Stimulated activated memory B cell treated with anti-CD40 and anti-IgM and Interleukin-4, amounts not matched to agents 10 μg/mL and 1 μg/mL and 100 μg/mL, for 72 hours (primary cell): ENCODE data around the gene MACROD2.

Experiments
- ATAC-seq: fragments of 150-1000 bp; cut with Tn5 transposase; 2 replicates; pipeline ENCODE4 v1.10.0; 2021
- H3K27ac Mint-ChIP-seq: one replicate; pipeline ENCODE4 v1.8.0; 2022; ENCODE audit warnings: mild to moderate bottlenecking, mixed read lengths
- H3K27me3 Mint-ChIP-seq: one replicate; pipeline ENCODE4 v1.8.0; 2022; ENCODE audit warnings: mixed read lengths
- H3K36me3 Mint-ChIP-seq: one replicate; pipeline ENCODE4 v1.8.0; 2022; ENCODE audit warnings: mixed read lengths
- H3K4me1 Mint-ChIP-seq: one replicate; pipeline ENCODE4 v1.8.0; 2022; ENCODE audit warnings: mixed read lengths
- H3K4me3 Mint-ChIP-seq: one replicate; pipeline ENCODE4 v1.8.0; 2022; ENCODE audit warnings: mild to moderate bottlenecking, moderate library complexity, mixed read lengths
- H3K9me3 Mint-ChIP-seq: one replicate; pipeline ENCODE4 v1.8.0; 2022; ENCODE audit warnings: mixed read lengths

The MACROD2 gene

GRCh38 chr20:14937846-14938245 lies 942.5 kb downstream of the MACROD2 start:
- H3K27ac Mint-ChIP-seq, result no peak overlapping the region
- H3K9me3 Mint-ChIP-seq, result peaks cover 19% of the 10 kb centered on the region
- no peak for ATAC-seq
- no peaks in the 10 kb centered on the region for H3K27me3 Mint-ChIP-seq
- no peak overlapping the region for H3K4me3 Mint-ChIP-seq
- H3K4me1 Mint-ChIP-seq, result no peaks in the 10 kb centered on the region
- H3K36me3 Mint-ChIP-seq, result no peaks in the 10 kb centered on the region

DNA sequence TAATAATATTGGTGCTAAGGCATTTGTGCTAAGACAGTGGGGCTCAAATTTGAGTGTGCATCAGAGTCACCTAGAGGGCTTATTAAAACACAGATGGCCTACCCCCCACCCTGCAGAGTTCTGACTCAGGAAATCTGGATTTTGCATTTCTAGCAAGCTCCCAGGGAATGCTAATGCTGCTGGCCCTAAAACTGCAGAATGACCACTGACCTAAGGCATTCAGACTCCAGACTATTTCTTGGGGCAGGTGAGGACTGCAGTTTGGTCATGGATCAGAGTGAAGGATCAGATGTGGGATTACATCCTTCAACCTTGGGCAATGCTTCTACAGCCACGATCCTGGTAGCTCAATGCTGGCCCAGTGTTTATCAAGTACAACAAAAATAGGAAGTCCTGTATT lies 952.2 kb downstream of the MACROD2 start:
- no peaks in the 10 kb centered on the region for H3K36me3 Mint-ChIP-seq
- ATAC-seq, result no peak
- H3K27me3 Mint-ChIP-seq, result no peaks in the 10 kb centered on the region
- no peak overlapping the region for H3K27ac Mint-ChIP-seq
- H3K4me3 Mint-ChIP-seq, result no peak overlapping the region
- H3K9me3 Mint-ChIP-seq, result no peaks in the 10 kb centered on the region
- H3K4me1 Mint-ChIP-seq, result no peaks in the 10 kb centered on the region

- Mint-ChIP-seq H3K4me1 (no peaks in the 10 kb centered on the region), H3K27me3 (no peaks in the 10 kb centered on the region), H3K36me3 (no peaks in the 10 kb centered on the region), H3K27ac (no peak overlapping the region), H3K9me3 (no peaks in the 10 kb centered on the region), H3K4me3 (no peak overlapping the region)
- ATAC-seq, result no peak
Observed at GRCh38 chr20:14947946-14948345, 952.6 kb downstream of the MACROD2 start.

DNA sequence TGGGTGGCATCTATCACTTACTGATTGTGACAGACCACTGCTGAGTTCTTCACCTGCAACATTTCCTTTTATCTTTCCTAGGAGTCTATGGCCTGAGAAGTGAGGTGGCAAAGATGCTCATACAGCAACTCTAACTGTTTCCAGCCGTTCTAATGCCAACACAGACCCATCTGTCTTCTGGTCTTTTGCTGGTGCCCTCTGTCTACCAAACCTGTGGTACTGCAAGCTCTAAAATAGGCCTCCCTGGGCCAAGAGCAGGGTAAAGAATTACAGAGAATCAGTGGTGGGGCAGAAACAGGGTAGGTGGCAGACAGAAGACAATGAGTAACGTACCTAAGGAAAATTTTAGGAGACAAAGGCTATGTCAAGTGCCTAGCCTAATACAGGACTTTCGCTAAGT lies 953.1 kb downstream of the MACROD2 start:
- no peak for ATAC-seq
- no peaks in the 10 kb centered on the region for H3K9me3 Mint-ChIP-seq
- no peaks in the 10 kb centered on the region for H3K36me3 Mint-ChIP-seq
- no peak overlapping the region for H3K27ac Mint-ChIP-seq
- no peak overlapping the region for H3K4me3 Mint-ChIP-seq
- H3K27me3 Mint-ChIP-seq, result no peaks in the 10 kb centered on the region
- no peaks in the 10 kb centered on the region for H3K4me1 Mint-ChIP-seq

DNA sequence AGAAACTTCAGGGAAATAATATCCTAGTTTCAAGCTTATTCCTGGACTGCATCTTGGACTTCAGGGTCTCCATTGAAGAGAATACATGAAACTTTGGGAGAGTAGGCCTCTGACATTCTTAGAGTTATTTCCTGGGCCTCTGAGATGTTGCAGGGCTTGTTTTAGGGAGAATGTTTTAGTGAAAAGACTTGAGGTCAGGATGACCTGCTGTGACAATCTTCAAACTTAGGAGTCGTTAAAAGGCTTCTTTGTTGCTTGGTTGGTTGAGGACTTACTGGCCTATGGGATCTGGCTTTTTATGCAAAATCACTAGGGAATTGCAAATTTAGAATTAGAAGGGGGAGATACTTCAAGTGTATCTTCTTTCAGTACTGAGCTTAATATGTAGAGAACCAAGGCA lies 955.3 kb downstream of the MACROD2 start:
- no peaks in the 10 kb centered on the region for H3K9me3 Mint-ChIP-seq
- H3K36me3 Mint-ChIP-seq, result no peaks in the 10 kb centered on the region
- no peak for ATAC-seq
- no peaks in the 10 kb centered on the region for H3K4me1 Mint-ChIP-seq
- H3K4me3 Mint-ChIP-seq, result no peak overlapping the region
- no peak overlapping the region for H3K27ac Mint-ChIP-seq
- H3K27me3 Mint-ChIP-seq, result no peaks in the 10 kb centered on the region

- no peaks in the 10 kb centered on the region for H3K27me3 Mint-ChIP-seq
- H3K4me1 Mint-ChIP-seq, result no peaks in the 10 kb centered on the region
- no peaks in the 10 kb centered on the region for H3K36me3 Mint-ChIP-seq
- ATAC-seq, result no peak
- H3K27ac Mint-ChIP-seq, result no peak overlapping the region
- H3K4me3 Mint-ChIP-seq, result no peak overlapping the region
- no peaks in the 10 kb centered on the region for H3K9me3 Mint-ChIP-seq
Observed at GRCh38 chr20:14951105-14951504, 955.8 kb downstream of the MACROD2 start.

DNA sequence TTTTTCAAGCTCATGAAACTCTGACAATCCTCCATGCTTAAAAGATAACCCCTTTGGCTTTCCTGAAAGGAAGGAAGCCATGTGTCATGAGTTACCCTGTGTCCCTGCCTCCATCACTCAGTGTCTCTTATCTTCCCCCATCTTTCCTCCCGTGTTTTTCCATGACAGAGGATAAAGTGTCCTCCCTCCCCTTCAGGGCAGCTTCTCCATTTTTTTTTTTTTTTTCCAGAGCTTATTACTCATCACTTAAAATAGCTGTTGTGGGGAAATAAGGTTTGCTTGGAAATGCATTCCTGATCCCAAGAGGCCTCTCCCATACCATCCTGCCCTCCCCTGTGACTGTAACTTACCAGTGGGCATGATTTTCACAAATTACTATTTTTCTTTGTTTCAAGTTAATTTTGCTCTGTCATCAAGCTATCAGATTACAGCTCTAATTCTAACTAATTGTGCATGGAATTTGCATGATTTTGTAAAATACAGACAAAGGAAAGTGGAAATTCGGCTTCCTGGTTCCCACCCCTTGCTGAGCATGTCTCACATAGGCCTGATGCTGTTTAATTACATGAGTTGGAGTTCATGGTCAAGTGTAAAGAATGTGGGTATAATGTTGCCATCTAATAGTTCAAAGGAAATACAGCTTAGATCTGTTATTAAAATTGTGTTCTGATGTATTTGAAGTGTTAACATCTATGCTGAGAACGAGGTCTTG lies 956.5 kb downstream of the MACROD2 start:
- Mint-ChIP-seq H3K9me3 (no peaks in the 10 kb centered on the region), H3K4me1 (no peaks in the 10 kb centered on the region), H3K27ac (no peak overlapping the region), H3K4me3 (no peak overlapping the region), H3K36me3 (no peaks in the 10 kb centered on the region), H3K27me3 (no peaks in the 10 kb centered on the region)
- no peak for ATAC-seq

GRCh38 chr20:14953736-14954135 lies 958.4 kb downstream of the MACROD2 start:
- no peaks in the 10 kb centered on the region for H3K4me1 Mint-ChIP-seq
- H3K9me3 Mint-ChIP-seq, result no peaks in the 10 kb centered on the region
- H3K36me3 Mint-ChIP-seq, result no peaks in the 10 kb centered on the region
- no peak overlapping the region for H3K27ac Mint-ChIP-seq
- no peak for ATAC-seq
- no peaks in the 10 kb centered on the region for H3K27me3 Mint-ChIP-seq
- no peak overlapping the region for H3K4me3 Mint-ChIP-seq

DNA sequence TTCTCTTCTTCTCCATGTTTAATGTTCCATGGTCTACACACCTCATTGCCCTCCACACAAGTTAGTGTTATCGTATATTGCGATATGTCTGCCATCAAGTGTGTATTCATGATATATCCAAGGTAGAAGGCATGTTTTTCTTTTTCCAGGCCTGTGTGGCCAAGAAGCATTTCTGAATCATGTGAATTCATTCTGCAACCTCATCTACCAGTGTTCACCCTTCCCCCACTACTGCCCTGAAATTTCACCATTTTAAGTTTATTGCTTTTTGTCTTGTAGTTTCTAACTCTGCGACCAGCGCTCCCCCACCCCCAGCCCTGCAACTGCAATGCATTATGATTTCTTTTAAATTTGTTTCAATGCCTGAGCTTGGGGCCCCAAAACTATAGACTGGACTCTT lies 960.1 kb downstream of the MACROD2 start:
- Mint-ChIP-seq H3K9me3 (peaks cover 3% of the 10 kb centered on the region), H3K4me3 (no peak overlapping the region), H3K36me3 (no peaks in the 10 kb centered on the region), H3K27me3 (no peaks in the 10 kb centered on the region), H3K27ac (no peak overlapping the region), H3K4me1 (no peaks in the 10 kb centered on the region)
- ATAC-seq, result no peak

DNA sequence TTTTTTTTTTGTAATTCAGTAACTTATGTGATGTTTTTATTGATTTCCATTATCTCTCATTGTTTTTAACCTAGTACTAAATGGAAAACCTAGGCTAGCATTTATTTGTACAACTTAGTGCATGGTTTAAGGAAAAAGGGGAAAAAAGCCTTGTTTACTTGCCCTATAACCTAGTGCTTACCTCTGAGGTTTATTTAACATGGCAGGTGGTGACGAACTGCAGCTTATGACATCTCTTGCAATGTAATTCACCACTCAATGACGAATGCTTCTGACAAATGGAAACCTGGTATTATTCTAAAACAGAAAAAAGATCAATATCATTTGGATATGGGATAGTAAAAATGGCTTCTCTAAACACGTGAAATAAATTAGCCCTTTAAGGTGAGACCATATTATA lies 960.7 kb downstream of the MACROD2 start:
- Mint-ChIP-seq H3K9me3 (peaks cover 3% of the 10 kb centered on the region), H3K4me1 (no peaks in the 10 kb centered on the region), H3K27me3 (no peaks in the 10 kb centered on the region), H3K27ac (no peak overlapping the region), H3K36me3 (no peaks in the 10 kb centered on the region), H3K4me3 (no peak overlapping the region)
- no peak for ATAC-seq

- Mint-ChIP-seq H3K4me1 (no peaks in the 10 kb centered on the region), H3K27ac (no peak overlapping the region), H3K36me3 (no peaks in the 10 kb centered on the region), H3K4me3 (no peak overlapping the region), H3K27me3 (no peaks in the 10 kb centered on the region), H3K9me3 (peaks cover 3% of the 10 kb centered on the region)
- ATAC-seq, result no peak
Observed at GRCh38 chr20:14956538-14956937, 961.2 kb downstream of the MACROD2 start.

DNA sequence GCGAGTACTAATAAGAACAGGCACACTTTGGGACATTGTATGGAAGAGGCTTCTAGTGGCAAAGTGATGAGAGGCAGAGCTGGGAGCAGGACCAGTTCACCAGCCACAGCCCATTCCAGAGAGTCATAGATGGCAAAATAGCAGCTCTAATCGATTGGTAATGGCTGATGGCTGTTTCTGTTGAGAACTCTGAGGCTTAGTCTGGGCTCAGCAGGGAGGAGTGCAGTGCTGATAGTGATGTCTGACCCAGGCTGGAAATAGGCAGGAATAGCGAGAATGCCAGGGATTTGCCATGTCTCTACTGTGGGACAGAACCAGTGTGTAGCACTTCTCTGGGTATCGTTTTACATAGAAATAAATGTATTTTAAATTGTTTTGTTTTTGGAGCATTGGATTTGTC lies 962.1 kb downstream of the MACROD2 start:
- ATAC-seq, result no peak

DNA sequence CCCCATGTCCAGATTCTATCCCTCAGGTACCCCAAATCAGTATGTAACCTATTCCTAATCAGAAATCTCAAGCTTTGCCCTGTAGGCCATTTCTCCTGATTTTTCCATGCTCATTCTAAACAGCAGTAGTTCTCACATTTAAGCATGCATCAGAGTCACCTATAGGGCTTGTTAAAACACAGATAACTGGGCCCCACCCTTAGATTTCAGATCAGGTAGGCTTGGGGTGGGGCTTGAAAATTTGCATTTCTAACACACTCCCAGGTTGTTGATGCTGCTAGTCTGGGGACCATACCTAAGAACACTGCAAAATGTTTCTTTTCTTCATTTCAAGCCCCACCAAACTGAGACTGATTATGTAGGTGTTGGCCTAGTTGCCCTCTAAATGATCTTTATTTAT lies 963.3 kb downstream of the MACROD2 start:
- no peak overlapping the region for H3K27ac Mint-ChIP-seq
- no peak overlapping the region for H3K4me3 Mint-ChIP-seq
- no peak for ATAC-seq

More for the DNA sequence above, 962.1 kb downstream of the MACROD2 start:
- Mint-ChIP-seq H3K27me3 (peaks cover 8% of the 10 kb centered on the region), H3K4me3 (no peak overlapping the region), H3K9me3 (peaks cover 3% of the 10 kb centered on the region), H3K27ac (no peak overlapping the region), H3K4me1 (no peaks in the 10 kb centered on the region), H3K36me3 (no peaks in the 10 kb centered on the region)

GRCh38 chr20:14959506-14960475 lies 964.5 kb downstream of the MACROD2 start:
- no peak overlapping the region for H3K4me3 Mint-ChIP-seq
- peaks cover 3% of the 10 kb centered on the region for H3K9me3 Mint-ChIP-seq
- H3K4me1 Mint-ChIP-seq, result no peaks in the 10 kb centered on the region
- H3K27me3 Mint-ChIP-seq, result peaks cover 8% of the 10 kb centered on the region
- no peak overlapping the region for H3K27ac Mint-ChIP-seq
- no peak for ATAC-seq
- H3K36me3 Mint-ChIP-seq, result no peaks in the 10 kb centered on the region

More for the DNA sequence above, 963.3 kb downstream of the MACROD2 start:
- peaks cover 8% of the 10 kb centered on the region for H3K27me3 Mint-ChIP-seq
- H3K9me3 Mint-ChIP-seq, result peaks cover 3% of the 10 kb centered on the region
- no peaks in the 10 kb centered on the region for H3K36me3 Mint-ChIP-seq
- H3K4me1 Mint-ChIP-seq, result no peaks in the 10 kb centered on the region

- H3K4me3 Mint-ChIP-seq, result no peak overlapping the region
- no peaks in the 10 kb centered on the region for H3K36me3 Mint-ChIP-seq
- no peak for ATAC-seq
- H3K27me3 Mint-ChIP-seq, result peaks cover 8% of the 10 kb centered on the region
- H3K9me3 Mint-ChIP-seq, result peaks cover 3% of the 10 kb centered on the region
- H3K27ac Mint-ChIP-seq, result no peak overlapping the region
- H3K4me1 Mint-ChIP-seq, result no peaks in the 10 kb centered on the region
Observed at GRCh38 chr20:14960831-14961230, 965.5 kb downstream of the MACROD2 start.

DNA sequence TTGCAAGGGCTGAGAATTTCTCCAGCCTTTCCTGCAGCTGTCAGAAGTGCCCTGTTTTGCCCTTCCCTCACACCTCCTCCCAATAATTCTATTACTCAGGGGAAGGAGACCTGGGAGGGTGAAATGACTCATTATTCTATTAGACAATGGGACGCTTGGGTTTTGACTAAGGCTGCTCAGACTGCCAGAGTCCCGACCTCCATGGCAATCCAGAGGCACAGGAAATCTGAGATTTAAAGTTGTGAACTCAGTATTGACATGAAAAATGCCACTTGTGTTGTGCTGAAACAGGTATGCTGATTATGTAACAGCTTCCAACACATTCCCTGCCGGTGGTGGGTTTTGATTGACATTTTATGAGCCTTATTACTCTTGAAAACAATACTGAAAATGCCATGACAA lies 967.9 kb downstream of the MACROD2 start:
- Mint-ChIP-seq H3K27me3 (peaks cover 8% of the 10 kb centered on the region), H3K36me3 (no peaks in the 10 kb centered on the region), H3K9me3 (peaks cover 3% of the 10 kb centered on the region), H3K27ac (no peak overlapping the region), H3K4me1 (no peaks in the 10 kb centered on the region), H3K4me3 (no peak overlapping the region)
- no peak for ATAC-seq
